ENCODE results near the gene RUBCN. TPM values are rescaled to one million over a fixed set of nuclear protein-coding genes. Genes with fewer than 3 reads are reported as not detected.
"Not testable (repeated sequence)": the region's sequence is repeated elsewhere in the genome, so short reads cannot be mapped to it uniquely, and the experiment has no call there.

The RUBCN gene
- total RNA-seq, 1 donor from 2014 or later: 33.1 TPM

DNA sequence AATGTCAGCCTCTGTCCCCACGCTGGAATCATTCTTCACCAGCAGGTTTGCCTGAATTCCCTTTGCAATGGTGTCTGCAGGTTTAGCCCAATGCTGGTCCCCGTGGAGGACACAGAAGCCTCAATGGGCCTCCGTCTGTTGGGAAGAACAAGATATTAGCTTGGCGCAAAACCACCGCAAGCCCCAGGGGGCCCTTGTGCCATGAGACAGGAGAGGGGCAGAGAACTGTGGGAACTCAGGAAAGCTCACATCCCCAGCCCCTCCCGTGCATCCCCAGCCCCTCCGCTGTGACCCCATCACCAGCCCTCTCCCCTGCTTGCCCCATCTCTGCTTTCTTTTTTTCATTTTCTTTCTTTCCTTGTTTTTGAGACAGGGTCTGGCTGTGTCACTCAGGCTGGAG, 89.1 kb downstream of the RUBCN start:
- H3K4me3 ChIP-seq; H3K27me3 ChIP-seq (ENCODE audit: low read depth); ATAC-seq; intact Hi-C loops (cut with DNase I); H3K27ac ChIP-seq; H3K4me1 ChIP-seq; H3K36me3 ChIP-seq; H3K9me3 ChIP-seq; DNase-seq: not testable (repeated sequence)

DNA sequence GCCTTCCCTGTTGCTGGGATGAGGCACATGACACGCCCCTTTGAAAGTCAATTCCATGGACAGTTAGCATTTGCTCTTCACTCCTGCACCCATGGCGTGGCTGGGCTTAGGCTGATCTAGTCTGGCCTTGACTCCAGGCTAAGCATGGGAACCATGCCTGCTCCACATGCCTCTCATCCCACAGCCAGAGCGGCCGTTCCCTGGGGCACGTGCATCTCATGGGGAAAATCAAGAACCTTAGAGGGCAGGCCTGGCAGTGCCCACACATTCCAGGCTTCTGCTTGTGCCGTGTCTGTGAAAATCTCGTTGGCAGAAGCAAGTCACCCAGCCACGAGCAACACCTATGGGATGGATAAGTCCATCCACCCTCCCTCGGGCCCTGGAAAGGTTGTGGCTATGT, 89.5 kb downstream of the RUBCN start:
- intact Hi-C loops (cut with DNase I); H3K27me3 ChIP-seq (ENCODE audit: low read depth); H3K27ac ChIP-seq; ATAC-seq; DNase-seq; H3K4me3 ChIP-seq; H3K9me3 ChIP-seq; H3K4me1 ChIP-seq; H3K36me3 ChIP-seq: not testable (repeated sequence)

DNA sequence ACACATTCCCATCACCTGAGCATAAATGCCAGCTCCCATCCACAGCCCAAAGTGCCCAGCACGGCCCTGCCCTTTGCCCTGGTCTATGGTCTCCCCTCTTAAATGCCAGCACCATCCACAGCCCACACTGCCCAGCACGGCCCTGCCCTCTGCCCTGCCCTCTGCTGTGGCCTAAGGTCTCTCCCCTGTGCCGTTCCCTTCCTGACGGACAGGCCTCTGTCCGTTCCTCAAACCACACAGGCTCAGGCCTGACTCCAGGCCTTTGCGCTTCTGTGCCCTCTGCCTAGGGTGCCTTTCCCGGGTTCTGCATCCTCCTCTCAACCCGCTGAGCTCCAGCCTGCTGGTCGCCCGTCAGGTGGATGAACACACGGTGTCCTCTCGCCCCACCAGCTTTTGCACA, 90.4 kb downstream of the RUBCN start:
- H3K27ac ChIP-seq; H3K36me3 ChIP-seq; H3K4me3 ChIP-seq; H3K27me3 ChIP-seq (ENCODE audit: low read depth); H3K9me3 ChIP-seq; DNase-seq; intact Hi-C loops (cut with DNase I); ATAC-seq; H3K4me1 ChIP-seq: not testable (repeated sequence)

DNA sequence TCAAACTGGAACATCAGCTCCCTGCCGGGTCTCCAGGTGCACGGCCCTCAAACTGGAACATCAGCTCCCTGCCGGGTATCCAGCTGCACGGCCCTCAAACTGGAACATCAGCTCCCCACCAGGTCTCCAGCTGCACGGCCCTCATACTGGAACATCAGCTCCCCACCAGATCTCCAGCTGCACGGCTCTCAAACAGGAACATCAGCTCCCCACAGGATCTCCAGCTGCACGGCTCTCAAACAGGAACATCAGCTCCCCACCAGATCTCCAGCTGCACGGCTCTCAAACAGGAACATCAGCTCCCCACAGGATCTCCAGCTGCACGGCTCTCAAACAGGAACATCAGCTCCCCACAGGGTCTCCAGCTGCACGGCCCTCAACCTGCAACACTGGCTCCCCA, 99.1 kb downstream of the RUBCN start:
- ATAC-seq; H3K36me3 ChIP-seq; H3K27me3 ChIP-seq (ENCODE audit: low read depth); intact Hi-C loops (cut with DNase I); H3K4me3 ChIP-seq; DNase-seq; H3K9me3 ChIP-seq; H3K4me1 ChIP-seq; H3K27ac ChIP-seq: not testable (repeated sequence)

- H3K9me3 ChIP-seq; H3K27me3 ChIP-seq (ENCODE audit: low read depth); H3K4me3 ChIP-seq; DNase-seq; H3K27ac ChIP-seq; H3K4me1 ChIP-seq; H3K36me3 ChIP-seq; ATAC-seq; intact Hi-C loops (cut with DNase I): not testable (repeated sequence)
- TF ChIP-seq CTCF (IDR thresholded peaks at IDR 0.05): peak; percentile 24
Measured at GRCh38 chr3:197631989-197632388, 104.7 kb downstream of the RUBCN start.

- H3K27ac ChIP-seq; H3K4me3 ChIP-seq; intact Hi-C loops (cut with DNase I); H3K36me3 ChIP-seq; H3K4me1 ChIP-seq; H3K27me3 ChIP-seq (ENCODE audit: low read depth); DNase-seq; ATAC-seq; H3K9me3 ChIP-seq: not testable (repeated sequence)
Measured at GRCh38 chr3:197630766-197631165, 105.9 kb downstream of the RUBCN start.

GRCh38 chr3:197629286-197629685, 107.4 kb downstream of the RUBCN start:
- DNase-seq; ATAC-seq; H3K27me3 ChIP-seq (ENCODE audit: low read depth); H3K36me3 ChIP-seq; H3K4me1 ChIP-seq; intact Hi-C loops (cut with DNase I); H3K9me3 ChIP-seq; H3K27ac ChIP-seq; H3K4me3 ChIP-seq: not testable (repeated sequence)

- H3K4me1 ChIP-seq; H3K9me3 ChIP-seq; H3K27me3 ChIP-seq (ENCODE audit: low read depth); H3K36me3 ChIP-seq; intact Hi-C loops (cut with DNase I): not testable (repeated sequence)
- DNase-seq: peak; percentile 91
- Histone ChIP-seq H3K4me3 (peak overlapping the region; percentile 67), H3K27ac (peak overlapping the region; percentile 83)
- peak; percentile 95 to 96 for ATAC-seq
Measured at GRCh38 chr3:197627772-197628523, 108.8 kb downstream of the RUBCN start.

- intact Hi-C loops (cut with DNase I); H3K9me3 ChIP-seq; H3K27me3 ChIP-seq (ENCODE audit: low read depth); H3K36me3 ChIP-seq; H3K4me1 ChIP-seq; DNase-seq: not testable (repeated sequence)
- H3K4me3 ChIP-seq: peak overlapping the region; percentile 67
- peak overlapping the region; percentile 83 for H3K27ac ChIP-seq
- ATAC-seq: peak; percentile 93
Measured at GRCh38 chr3:197627158-197627771, 109.4 kb downstream of the RUBCN start.

DNA sequence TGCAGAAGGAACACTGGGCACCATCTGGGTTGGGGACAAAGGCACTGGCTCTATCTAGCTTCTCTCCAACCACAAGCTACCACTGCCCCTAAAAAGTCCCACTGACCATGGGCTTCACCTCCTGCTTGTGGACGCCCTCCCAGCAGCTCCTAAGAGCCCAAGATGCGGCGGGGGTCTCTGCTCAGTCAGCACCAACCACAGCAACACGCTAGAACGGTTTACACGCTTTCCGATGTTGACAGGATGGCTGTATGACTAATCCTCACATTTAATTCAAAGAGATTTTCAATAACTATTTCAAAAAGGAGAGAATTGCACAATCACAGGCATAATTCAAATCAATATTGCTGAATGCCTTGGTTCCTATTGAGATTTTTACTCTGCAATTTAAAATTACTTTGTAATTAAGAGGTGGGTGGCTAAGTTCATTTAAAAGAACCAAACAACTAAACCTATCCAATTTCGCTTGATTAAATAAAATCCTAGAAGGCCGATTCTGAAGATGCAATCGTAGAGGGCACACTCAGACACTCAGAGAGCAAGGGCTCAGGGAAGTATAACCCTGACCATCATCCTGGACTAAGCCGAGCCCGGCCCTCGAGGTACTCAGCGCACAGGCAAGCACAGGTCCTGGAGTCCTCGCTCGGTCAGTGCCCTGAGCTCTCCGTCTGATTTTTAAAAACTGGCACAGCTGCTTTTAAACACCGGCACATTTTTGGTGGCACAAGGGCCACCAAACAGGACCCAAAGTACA, 110.1 kb downstream of the RUBCN start:
- H3K9me3 ChIP-seq; H3K27me3 ChIP-seq (ENCODE audit: low read depth); intact Hi-C loops (cut with DNase I); H3K27ac ChIP-seq; H3K36me3 ChIP-seq; DNase-seq; H3K4me1 ChIP-seq: not testable (repeated sequence)
- ATAC-seq: peak; percentile 52 to 60
- H3K4me3 ChIP-seq: peak overlapping the region; percentile 45

- DNase-seq; H3K27me3 ChIP-seq (ENCODE audit: low read depth); intact Hi-C loops (cut with DNase I); H3K4me1 ChIP-seq; ATAC-seq; H3K4me3 ChIP-seq; H3K27ac ChIP-seq; H3K9me3 ChIP-seq: not testable (repeated sequence)
- peaks cover 50% of the 10 kb centered on the region for H3K36me3 ChIP-seq
Measured at GRCh38 chr3:197621478-197621877, 115.2 kb downstream of the RUBCN start.
